ENCODE data around the gene LIM2. TPM values are rescaled to one million over a fixed set of nuclear protein-coding genes. Genes with fewer than 3 reads are reported as not detected.

Gene LIM2
- total and polyA plus RNA-seq, 2 experiments from 2014 or later: not detected

DNA sequence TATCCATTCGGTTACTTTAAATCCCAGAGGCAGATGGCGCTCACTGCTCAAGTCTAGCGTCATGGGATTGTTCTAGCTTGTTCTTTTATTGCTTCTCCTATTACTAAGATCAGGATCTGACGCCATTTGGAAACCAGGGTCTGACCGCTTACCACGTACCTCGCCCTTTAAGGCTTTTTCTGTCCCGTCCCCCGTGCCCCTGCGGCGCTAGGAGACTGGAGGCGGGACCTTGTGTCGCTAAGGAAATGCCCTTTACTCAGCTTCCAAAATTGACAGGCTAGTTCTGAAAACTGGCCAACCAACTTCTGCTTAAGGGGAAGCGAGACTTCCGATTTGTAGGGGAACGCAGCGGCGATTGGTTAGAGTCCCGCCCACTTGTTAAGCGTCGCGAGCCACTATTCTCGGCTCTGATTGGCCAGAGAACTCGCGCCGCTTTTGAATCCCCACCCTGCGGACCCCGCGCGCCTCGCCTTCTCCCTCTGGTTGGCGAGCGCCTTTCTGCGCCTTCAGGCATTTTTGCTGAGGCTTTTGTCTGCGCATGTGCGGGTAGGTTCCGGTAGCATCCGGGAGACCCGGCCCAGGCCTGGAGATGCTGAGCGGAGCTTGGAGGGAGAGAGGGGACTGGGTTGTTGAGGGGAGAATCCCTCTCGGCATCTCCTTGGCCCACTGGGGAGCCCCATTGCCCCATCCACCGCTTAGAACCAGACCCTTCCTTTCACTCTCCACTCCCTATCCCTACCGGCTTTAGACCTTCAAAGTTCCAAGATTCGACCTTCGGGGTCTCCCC, 6.5 kb upstream of the LIM2 start:
- H3K9me3 ChIP-seq (ENCODE audit: low read depth): no peaks in the 10 kb centered on the region
- TF ChIP-seq CTCF (IDR thresholded peaks at IDR 0.05; ENCODE audit: poor library complexity) (peak; percentile 19), EZH2phosphoT487 (IDR thresholded peaks at IDR 0.05; ENCODE audit: low read depth, severe bottlenecking, unreplicated experiment) (no peak)
- H3K4me3 ChIP-seq: peak overlapping the region; percentile 7
- DNase-seq (ENCODE audit: low spot score): peak; percentile 97
- H3K79me2 ChIP-seq: no peaks in the 10 kb centered on the region
- no peaks in the 10 kb centered on the region for H3K4me1 ChIP-seq (ENCODE audit: insufficient read depth)
- H3K36me3 ChIP-seq (replicated peaks; ENCODE audit: insufficient read depth, low read depth): no peaks in the 10 kb centered on the region
- no peaks in the 10 kb centered on the region for H4K20me1 ChIP-seq (ENCODE audit: insufficient read depth, poor library complexity, severe bottlenecking)
- no peaks in the 10 kb centered on the region for H3K9me2 ChIP-seq (replicated peaks; ENCODE audit: insufficient read depth)
- H2AFZ ChIP-seq: peak overlapping the region; percentile 64
- 3% methylated on average over 45 of the region's 45 CpGs for WGBS (ENCODE audit: low lambda C conversion rate, missing lambda C conversion rate)
- peak overlapping the region; percentile 79 for H3K27ac ChIP-seq
- H3K4me2 ChIP-seq: peak overlapping the region; percentile 75
- no peaks in the 10 kb centered on the region for H3K27me3 ChIP-seq

DNA sequence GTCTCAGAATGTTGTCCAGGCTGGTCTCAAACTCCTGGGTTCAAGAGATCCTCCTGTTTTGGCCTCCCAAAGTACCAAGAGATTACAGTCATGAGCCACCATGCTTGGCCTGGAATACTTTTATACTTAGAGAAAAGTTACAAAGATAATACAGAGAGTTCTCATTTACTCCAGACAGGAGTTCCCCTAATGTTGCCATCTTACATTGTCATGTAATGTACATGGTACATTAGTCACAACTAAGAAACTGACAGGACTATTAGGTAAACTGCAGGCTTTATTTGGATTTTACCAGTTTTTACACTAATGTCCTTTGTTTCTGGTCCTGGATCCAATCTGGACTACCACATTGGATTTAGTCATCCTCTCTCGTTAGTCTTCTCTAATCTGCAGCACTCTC, 4.9 kb upstream of the LIM2 start:
- DNase-seq (ENCODE audit: low spot score): no peak
- TF ChIP-seq EZH2phosphoT487 (IDR thresholded peaks at IDR 0.05; ENCODE audit: low read depth, severe bottlenecking, unreplicated experiment) (no peak), EZH2 (IDR thresholded peaks at IDR 0.05; ENCODE audit: borderline replicate concordance) (no peak), CTCF (IDR thresholded peaks at IDR 0.05; ENCODE audit: poor library complexity) (no peak)
- Histone ChIP-seq H4K20me1 (ENCODE audit: insufficient read depth, poor library complexity, severe bottlenecking) (no peaks in the 10 kb centered on the region), H3K27me3 (no peaks in the 10 kb centered on the region), H3K27ac (no peak overlapping the region), H3K4me3 (no peak overlapping the region), H3K9me3 (ENCODE audit: low read depth) (no peaks in the 10 kb centered on the region), H3K9me2 (replicated peaks; ENCODE audit: insufficient read depth) (no peaks in the 10 kb centered on the region), H2AFZ (no peak overlapping the region), H3K36me3 (replicated peaks; ENCODE audit: insufficient read depth, low read depth) (no peaks in the 10 kb centered on the region), H3K4me1 (ENCODE audit: insufficient read depth) (no peaks in the 10 kb centered on the region), H3K4me2 (no peak overlapping the region), H3K79me2 (no peaks in the 10 kb centered on the region)
- WGBS (ENCODE audit: low lambda C conversion rate, missing lambda C conversion rate): 43% methylated on average over 1 of the region's 1 CpG

DNA sequence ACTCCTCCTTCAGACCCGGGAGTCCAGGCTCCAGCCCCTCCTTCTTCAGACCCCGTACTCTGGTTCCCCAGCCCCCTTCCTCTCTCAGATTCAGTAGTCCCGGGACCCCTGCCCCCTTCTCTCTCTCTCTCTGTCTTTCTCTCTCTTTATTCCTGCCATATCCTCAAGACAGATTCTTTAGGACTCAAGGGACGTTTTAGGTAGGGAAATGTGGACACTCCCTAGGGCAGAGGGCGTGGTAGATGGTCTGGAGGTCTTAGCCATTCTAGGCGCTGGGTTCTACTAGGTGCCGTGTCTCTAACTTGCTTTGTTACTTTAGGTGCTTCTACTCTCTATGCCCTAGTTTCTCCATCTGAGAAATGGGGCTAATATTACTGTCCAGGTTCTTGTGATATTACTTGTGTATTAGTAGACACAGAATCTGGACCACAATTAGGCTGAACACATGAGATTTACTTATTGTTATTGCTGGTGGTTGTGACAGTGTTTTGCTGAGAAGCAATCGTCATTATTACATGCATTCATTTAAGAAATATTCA, 3.4 kb upstream of the LIM2 start:
- no peaks in the 10 kb centered on the region for H3K36me3 ChIP-seq (replicated peaks; ENCODE audit: insufficient read depth, low read depth)
- H4K20me1 ChIP-seq (ENCODE audit: insufficient read depth, poor library complexity, severe bottlenecking): no peaks in the 10 kb centered on the region
- peak overlapping the region; percentile 26 for H2AFZ ChIP-seq
- TF ChIP-seq EZH2phosphoT487 (IDR thresholded peaks at IDR 0.05; ENCODE audit: low read depth, severe bottlenecking, unreplicated experiment) (no peak), CTCF (IDR thresholded peaks at IDR 0.05; ENCODE audit: poor library complexity) (no peak), EZH2 (IDR thresholded peaks at IDR 0.05; ENCODE audit: borderline replicate concordance) (no peak)
- DNase-seq (ENCODE audit: low spot score): no peak
- H3K4me3 ChIP-seq: no peak overlapping the region
- no peak overlapping the region for H3K27ac ChIP-seq
- no peaks in the 10 kb centered on the region for H3K9me3 ChIP-seq (ENCODE audit: low read depth)
- H3K4me2 ChIP-seq: peak overlapping the region; percentile 33
- 86% methylated on average over 5 of the region's 8 CpGs for WGBS (ENCODE audit: low lambda C conversion rate, missing lambda C conversion rate)
- no peaks in the 10 kb centered on the region for H3K4me1 ChIP-seq (ENCODE audit: insufficient read depth)
- no peaks in the 10 kb centered on the region for H3K79me2 ChIP-seq
- no peaks in the 10 kb centered on the region for H3K27me3 ChIP-seq
- no peaks in the 10 kb centered on the region for H3K9me2 ChIP-seq (replicated peaks; ENCODE audit: insufficient read depth)
